HepG2 (cell line): ENCODE measurements around the gene INPP1. TPM values are rescaled to one million over a fixed set of nuclear protein-coding genes. Genes with fewer than 3 reads are reported as not detected.
A peak's percentile ranks its signal among the peaks of the same experiment; 100 is the strongest.

Experiments
- ARNT ChIP-seq: fragments of 450-650 bp; IDR thresholded peaks from 2 replicates; pipeline ENCODE4 v1.6.1; 2017
- CEBPG ChIP-seq: IDR thresholded peaks from 2 replicates; pipeline ENCODE4 v1.6.1; 2016
- EHMT2 ChIP-seq: fragments of 200-600 bp; sonication (generic); IDR thresholded peaks from 2 replicates; pipeline ENCODE4 v1.7.0; 2017; ENCODE audit warnings: antibody characterized with exemption, low read depth, low read length, borderline replicate concordance
- ELF4 ChIP-seq: sonication (generic); formaldehyde crosslinking; IDR thresholded peaks from 2 replicates; pipeline ENCODE4 v1.5.0; 2020; ENCODE audit warnings: missing genetic modification reagents, mild to moderate bottlenecking, moderate library complexity, borderline replicate concordance
- EP300 ChIP-seq, 3 experiments: sonication (generic) in 1 of 3; formaldehyde crosslinking in 1 of 3; IDR thresholded peaks; 2 replicates each; pipeline versions ENCODE4 v1.5.1 to v1.6.1; 2011 to 2020; ENCODE audit warnings: low read depth in 2 of 3, low read length in 2 of 3, borderline replicate concordance in 1 of 3, improper control_type of control experiment in 1 of 3, mild to moderate bottlenecking in 1 of 3, missing genetic modification reagents in 1 of 3, moderate library complexity in 1 of 3
- ETV6 ChIP-seq: sonication (generic); formaldehyde crosslinking; conservative IDR thresholded peaks from 2 replicates; pipeline ENCODE4 v1.4.0; 2020; ENCODE audit warnings: missing genetic modification reagents
- FOXA1 ChIP-seq, 2 experiments: fragments of 450-650 bp in 1 of 2; sonication (generic) in 1 of 2; formaldehyde crosslinking in 1 of 2; IDR thresholded peaks; 2 replicates each; pipeline versions ENCODE4 v1.4.0 to v1.6.1; 2016 to 2020; ENCODE audit warnings: missing genetic modification reagents in 1 of 2
- FOXC1 ChIP-seq: sonication (generic); formaldehyde crosslinking; IDR thresholded peaks from 2 replicates; pipeline ENCODE4 v1.8.0; 2022; ENCODE audit warnings: mild to moderate bottlenecking, missing genetic modification reagents, borderline replicate concordance
- FOXP1 ChIP-seq, 2 experiments: fragments of 450-650 bp in 1 of 2; IDR thresholded peaks; 2 replicates each; pipeline ENCODE4 v1.6.1; 2017 to 2018; ENCODE audit warnings: antibody characterized with exemption in 1 of 2
- GTF3A ChIP-seq: sonication (generic); formaldehyde crosslinking; conservative IDR thresholded peaks from 2 replicates; pipeline ENCODE4 v1.4.0; 2020; ENCODE audit warnings: mild to moderate bottlenecking, missing genetic modification reagents
- MTF1 ChIP-seq: sonication (generic); formaldehyde crosslinking; IDR thresholded peaks from 2 replicates; pipeline ENCODE4 v1.5.0; 2020; ENCODE audit warnings: missing genetic modification reagents
- SOX5 ChIP-seq: IDR thresholded peaks from 2 replicates; pipeline ENCODE4 v1.6.1; 2016; ENCODE audit warnings: borderline replicate concordance
- TAF15 ChIP-seq: fragments of 200-400 bp; formaldehyde crosslinking; IDR thresholded peaks from one replicate; pipeline ENCODE4 v1.6.1; 2018; ENCODE audit warnings: mild to moderate bottlenecking, low read depth, low read length; ENCODE audit not compliant: poor library complexity, severe bottlenecking
- TEAD2 ChIP-seq: sonication (generic); formaldehyde crosslinking; IDR thresholded peaks from 2 replicates; pipeline ENCODE4 v1.9.0; 2021; ENCODE audit warnings: missing genetic modification reagents
- ZNF260 ChIP-seq: sonication (generic); formaldehyde crosslinking; IDR thresholded peaks from 2 replicates; pipeline ENCODE4 v1.4.0; 2020; ENCODE audit warnings: missing genetic modification reagents, low read depth, mild to moderate bottlenecking, borderline replicate concordance
- ZNF530 ChIP-seq: sonication (generic); formaldehyde crosslinking; IDR thresholded peaks from 2 replicates; pipeline ENCODE4 v1.5.0; 2020; ENCODE audit warnings: low read depth, mild to moderate bottlenecking, missing genetic modification reagents
- polyA plus RNA-seq, 8 experiments: library from polyadenylated mRNA; depleted of rRNA in 3 of 8; stranded (reverse) in 7 of 8; unstranded in 1 of 8; fragments of >200 nt; fragmentation: Illumina TruSeq in 4 of 8; extraction: Trizol in 4 of 8; gene quantifications; 2 replicates each; pipeline versions ENCODE4 v1.2.1 to v1.2.3, GENCODE V29; 2011 to 2016; ENCODE audit warnings: low read depth in 4 of 8, missing spikeins in 1 of 8, mixed read lengths in 1 of 8; ENCODE audit not compliant: insufficient read depth in 1 of 8
- total RNA-seq, 5 experiments: library from RNA; depleted of rRNA; stranded (reverse); fragments of >200 nt; fragmentation: Illumina TruSeq; extraction: Trizol; gene quantifications; 2 replicates each; pipeline ENCODE4 v1.2.3, GENCODE V29; 2016; ENCODE audit warnings: low read depth in 1 of 5
- TF ChIP-seq, protein P1 (sequence below): sonication (generic); formaldehyde crosslinking; IDR thresholded peaks from 2 replicates; pipeline ENCODE4 v1.4.0; 2020; ENCODE audit warnings: mild to moderate bottlenecking, missing genetic modification reagents
- TF ChIP-seq, protein P2 (sequence below): sonication (generic); formaldehyde crosslinking; IDR thresholded peaks from 2 replicates; pipeline ENCODE4 v1.5.0; 2020; ENCODE audit warnings: missing genetic modification reagents
- TF ChIP-seq, protein P3 (sequence below): sonication (generic); formaldehyde crosslinking; IDR thresholded peaks from 2 replicates; pipeline ENCODE4 v1.8.0; 2022; ENCODE audit warnings: missing genetic modification reagents, mild to moderate bottlenecking, moderate library complexity, borderline replicate concordance
- TF ChIP-seq, protein P4 (sequence below): sonication (generic); formaldehyde crosslinking; IDR thresholded peaks from 2 replicates; pipeline ENCODE4 v1.5.1; 2020; ENCODE audit warnings: mild to moderate bottlenecking, missing genetic modification reagents
- TF ChIP-seq, protein P5 (sequence below): sonication (generic); formaldehyde crosslinking; IDR thresholded peaks from 2 replicates; pipeline ENCODE4 v1.4.0; 2020; ENCODE audit warnings: mild to moderate bottlenecking, low read depth, missing genetic modification reagents

Gene INPP1
- total and polyA plus RNA-seq, 2 of the 13 experiments (the other 11 are each of a cell fraction or from before 2014, with no cell fraction given), result 10.0 to 13.3 TPM

DNA sequence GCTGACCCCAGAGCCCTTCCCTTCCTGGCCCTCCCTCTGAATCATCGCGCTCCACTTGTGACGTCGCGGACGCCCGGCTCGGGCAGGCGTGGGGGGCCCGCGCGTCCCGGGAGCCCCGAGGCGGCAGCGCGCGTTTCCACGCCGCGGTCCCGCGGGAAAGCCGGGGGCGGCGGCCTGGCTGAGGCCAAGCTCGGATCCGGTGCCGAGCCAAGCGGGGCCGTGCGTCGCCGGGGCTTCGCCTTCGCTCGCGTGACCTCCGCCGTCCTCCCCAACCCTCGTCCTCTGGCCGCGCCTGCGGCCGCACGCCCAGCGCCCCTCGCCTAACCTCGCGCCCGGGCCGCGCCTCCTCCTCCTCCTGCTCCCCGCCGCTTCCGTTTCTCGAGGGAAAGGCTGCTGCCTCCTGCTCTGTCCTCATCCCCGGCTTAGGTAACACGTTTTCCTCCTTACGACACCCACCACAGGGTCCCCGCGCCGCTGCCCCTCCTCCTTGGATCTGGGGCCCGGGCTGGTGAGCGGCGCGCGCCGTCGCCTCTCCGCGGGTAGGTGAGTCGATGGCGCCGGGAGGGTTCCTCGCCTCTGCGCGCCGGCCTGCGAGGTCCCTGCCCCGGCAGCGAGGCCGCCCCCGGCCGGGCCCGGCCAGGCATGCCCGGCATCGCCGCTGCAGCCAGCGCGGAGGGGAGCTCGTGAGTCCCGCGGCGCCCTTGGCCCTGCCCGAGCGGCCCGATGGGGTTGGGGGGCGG, at the start of gene INPP1 (continued):
- TF ChIP-seq, protein P1, sequence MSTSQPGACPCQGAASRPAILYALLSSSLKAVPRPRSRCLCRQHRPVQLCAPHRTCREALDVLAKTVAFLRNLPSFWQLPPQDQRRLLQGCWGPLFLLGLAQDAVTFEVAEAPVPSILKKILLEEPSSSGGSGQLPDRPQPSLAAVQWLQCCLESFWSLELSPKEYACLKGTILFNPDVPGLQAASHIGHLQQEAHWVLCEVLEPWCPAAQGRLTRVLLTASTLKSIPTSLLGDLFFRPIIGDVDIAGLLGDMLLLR, result peak; percentile 92; the same call in 1 of the 2 replicates
- TF ChIP-seq TAF15 (no peak), EHMT2 (no peak), ZNF530 (CRISPR knock-in tag) (no peak), SOX5 (CRISPR knock-in tag) (no peak), FOXC1 (peak; percentile 91), ETV6 (peak; percentile 85; the same call in 1 of the 2 replicates), ELF4 (0 out of 2 replicates have a peak, but pooled peaks have one; percentile 20), EP300 (IDR thresholded peaks at IDR 0.05; ENCODE audit: low read depth in 2 of 2, low read length in 2 of 2) (no peak), EP300 (CRISPR knock-in tag; IDR thresholded peaks at IDR 0.05; ENCODE audit: borderline replicate concordance) (no peak; the same call in none of the 2 replicates), FOXA1 (IDR thresholded peaks at IDR 0.05) (no peak), FOXA1 (CRISPR knock-in tag; IDR thresholded peaks at IDR 0.05) (no peak), ZNF260 (0 out of 2 replicates have a peak, but pooled peaks have one; percentile 61), GTF3A (CRISPR knock-in tag) (peak; percentile 89; the same call in 1 of the 2 replicates), CEBPG (CRISPR knock-in tag) (peak; percentile 45), ARNT (no peak), TEAD2 (peak; percentile 64; the same call in 1 of the 2 replicates), FOXP1 (IDR thresholded peaks at IDR 0.05) (no peak), FOXP1 (CRISPR knock-in tag; IDR thresholded peaks at IDR 0.05) (no peak), MTF1 (CRISPR knock-in tag) (0 out of 2 replicates have a peak, but pooled peaks have one; percentile 61)
- TF ChIP-seq, protein P2, sequence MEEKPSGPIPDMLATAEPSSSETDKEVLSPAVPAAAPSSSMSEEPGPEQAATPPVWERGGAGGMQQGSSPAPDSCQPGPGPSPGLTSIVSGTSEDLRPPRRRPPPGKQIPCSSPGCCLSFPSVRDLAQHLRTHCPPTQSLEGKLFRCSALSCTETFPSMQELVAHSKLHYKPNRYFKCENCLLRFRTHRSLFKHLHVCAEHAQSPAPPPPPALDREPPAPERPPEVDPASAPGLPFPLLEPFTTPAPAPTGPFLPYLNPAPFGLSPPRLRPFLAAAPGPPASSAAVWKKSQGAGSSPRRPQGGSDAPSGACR (CRISPR knock-in tag), result 0 out of 2 replicates have a peak, but pooled peaks have one; percentile 59
- TF ChIP-seq, protein P3, sequence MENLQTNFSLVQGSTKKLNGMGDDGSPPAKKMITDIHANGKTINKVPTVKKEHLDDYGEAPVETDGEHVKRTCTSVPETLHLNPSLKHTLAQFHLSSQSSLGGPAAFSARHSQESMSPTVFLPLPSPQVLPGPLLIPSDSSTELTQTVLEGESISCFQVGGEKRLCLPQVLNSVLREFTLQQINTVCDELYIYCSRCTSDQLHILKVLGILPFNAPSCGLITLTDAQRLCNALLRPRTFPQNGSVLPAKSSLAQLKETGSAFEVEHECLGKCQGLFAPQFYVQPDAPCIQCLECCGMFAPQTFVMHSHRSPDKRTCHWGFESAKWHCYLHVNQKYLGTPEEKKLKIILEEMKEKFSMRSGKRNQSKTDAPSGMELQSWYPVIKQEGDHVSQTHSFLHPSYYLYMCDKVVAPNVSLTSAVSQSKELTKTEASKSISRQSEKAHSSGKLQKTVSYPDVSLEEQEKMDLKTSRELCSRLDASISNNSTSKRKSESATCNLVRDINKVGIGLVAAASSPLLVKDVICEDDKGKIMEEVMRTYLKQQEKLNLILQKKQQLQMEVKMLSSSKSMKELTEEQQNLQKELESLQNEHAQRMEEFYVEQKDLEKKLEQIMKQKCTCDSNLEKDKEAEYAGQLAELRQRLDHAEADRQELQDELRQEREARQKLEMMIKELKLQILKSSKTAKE, result 0 out of 2 replicates have a peak, but pooled peaks have one; percentile 63
- TF ChIP-seq, protein P4, sequence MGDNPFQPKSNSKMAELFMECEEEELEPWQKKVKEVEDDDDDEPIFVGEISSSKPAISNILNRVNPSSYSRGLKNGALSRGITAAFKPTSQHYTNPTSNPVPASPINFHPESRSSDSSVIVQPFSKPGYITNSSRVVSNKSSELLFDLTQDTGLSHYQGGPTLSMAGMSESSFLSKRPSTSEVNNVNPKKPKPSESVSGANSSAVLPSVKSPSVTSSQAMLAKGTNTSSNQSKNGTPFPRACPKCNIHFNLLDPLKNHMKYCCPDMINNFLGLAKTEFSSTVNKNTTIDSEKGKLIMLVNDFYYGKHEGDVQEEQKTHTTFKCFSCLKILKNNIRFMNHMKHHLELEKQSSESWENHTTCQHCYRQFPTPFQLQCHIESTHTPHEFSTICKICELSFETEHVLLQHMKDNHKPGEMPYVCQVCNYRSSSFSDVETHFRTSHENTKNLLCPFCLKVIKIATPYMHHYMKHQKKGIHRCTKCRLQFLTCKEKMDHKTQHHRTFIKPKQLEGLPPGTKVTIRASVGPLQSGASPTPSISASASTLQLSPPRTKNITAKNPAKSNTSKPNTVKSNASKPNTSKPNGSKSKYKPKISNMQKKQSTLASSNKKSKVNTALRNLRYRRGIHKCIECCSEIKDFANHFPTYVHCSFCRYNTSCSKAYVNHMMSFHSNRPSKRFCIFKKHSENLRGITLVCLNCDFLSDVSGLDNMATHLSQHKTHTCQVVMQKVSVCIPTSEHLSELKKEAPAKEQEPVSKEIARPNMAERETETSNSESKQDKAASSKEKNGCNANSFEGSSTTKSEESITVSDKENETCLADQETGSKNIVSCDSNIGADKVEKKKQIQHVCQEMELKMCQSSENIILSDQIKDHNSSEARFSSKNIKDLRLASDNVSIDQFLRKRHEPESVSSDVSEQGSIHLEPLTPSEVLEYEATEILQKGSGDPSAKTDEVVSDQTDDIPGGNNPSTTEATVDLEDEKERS, result no peak
- TF ChIP-seq, protein P5, sequence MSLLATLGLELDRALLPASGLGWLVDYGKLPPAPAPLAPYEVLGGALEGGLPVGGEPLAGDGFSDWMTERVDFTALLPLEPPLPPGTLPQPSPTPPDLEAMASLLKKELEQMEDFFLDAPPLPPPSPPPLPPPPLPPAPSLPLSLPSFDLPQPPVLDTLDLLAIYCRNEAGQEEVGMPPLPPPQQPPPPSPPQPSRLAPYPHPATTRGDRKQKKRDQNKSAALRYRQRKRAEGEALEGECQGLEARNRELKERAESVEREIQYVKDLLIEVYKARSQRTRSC (CRISPR knock-in tag), result peak; percentile 59; the same call in 1 of the 2 replicates
